Dedifferentiated amniotic fluid mesenchymal stem cell (primary cell): ENCODE measurements around the gene MRAS.
A peak's percentile ranks its signal among the peaks of the same experiment; 100 is the strongest.

Experiments
- DNase-seq: peaks from one replicate; pipeline ENCODE4 v3.0.0-alpha.2; 2016; ENCODE audit errors: extremely low spot score

MRAS gene

GRCh38 chr3:138340511-138340910, 7.9 kb upstream of the MRAS start:
- DNase-seq: no peak

DNA sequence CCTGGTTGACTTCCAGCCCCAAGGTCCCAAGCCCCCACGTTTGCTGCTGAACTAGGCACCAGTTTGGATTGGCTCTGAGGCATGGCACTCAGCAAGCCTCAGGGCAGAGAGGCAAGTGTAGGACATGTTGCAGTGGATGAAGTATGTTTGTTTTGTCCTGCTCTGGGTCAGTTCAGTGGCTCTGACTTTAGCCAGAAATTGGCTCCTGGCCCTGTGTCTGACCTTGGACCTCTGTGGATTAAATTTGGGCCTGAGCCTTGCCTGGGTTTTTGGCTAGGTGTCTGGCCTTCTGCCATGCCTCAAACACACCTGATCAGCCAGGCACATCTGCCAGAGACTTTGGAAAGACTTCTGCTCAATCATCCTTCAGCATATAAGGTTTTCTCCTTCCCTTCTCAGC, 3.6 kb upstream of the MRAS start:
- no peak for DNase-seq

DNA sequence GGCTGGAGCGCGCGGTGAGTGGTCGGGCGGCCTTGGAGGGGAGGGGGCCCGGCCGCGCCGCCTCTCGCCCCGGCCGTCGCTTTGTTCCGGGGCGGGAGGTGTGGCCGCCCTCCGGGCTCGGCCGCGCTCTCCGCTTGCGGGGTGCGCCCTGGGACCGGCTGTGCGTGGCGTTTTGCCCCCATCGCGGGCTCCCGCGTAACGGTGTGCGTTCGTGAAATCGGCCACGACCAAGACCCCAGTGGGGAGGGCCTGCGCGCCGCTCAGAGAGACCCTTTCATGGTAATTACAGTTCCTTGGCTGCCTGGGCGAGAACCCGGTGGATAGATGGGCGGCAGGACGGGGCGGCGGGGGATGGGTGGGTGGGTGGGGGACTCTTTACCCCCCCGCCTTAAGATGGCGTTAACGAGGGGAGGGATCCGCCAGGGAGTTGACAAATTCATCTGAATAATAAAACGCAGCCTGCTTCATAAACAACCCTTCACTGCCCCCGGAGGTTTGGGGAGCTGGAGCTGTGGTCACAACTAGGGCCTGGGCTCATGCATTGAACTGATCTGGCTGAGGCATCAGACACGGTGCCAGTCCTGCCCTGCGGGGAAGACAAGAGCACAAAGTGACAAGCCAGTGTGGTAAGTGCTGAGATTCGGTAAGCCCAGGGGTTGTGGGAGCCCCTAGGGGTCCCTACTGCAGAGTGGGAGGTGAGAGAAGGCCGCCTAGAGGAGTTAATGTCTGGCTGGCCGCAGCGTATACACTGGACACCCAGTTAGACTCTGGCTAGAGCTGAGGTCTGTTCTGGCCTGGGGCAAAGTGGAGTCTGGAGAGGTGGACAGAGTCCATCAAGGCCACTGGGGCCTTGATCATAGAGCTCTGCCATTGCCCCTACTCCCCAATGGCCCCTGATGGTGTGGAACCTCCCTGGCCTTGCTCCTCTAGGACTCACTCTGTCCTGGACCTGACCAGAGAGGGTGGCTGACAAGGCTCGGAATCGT, 668 bp downstream of the MRAS start:
- no peak for DNase-seq

DNA sequence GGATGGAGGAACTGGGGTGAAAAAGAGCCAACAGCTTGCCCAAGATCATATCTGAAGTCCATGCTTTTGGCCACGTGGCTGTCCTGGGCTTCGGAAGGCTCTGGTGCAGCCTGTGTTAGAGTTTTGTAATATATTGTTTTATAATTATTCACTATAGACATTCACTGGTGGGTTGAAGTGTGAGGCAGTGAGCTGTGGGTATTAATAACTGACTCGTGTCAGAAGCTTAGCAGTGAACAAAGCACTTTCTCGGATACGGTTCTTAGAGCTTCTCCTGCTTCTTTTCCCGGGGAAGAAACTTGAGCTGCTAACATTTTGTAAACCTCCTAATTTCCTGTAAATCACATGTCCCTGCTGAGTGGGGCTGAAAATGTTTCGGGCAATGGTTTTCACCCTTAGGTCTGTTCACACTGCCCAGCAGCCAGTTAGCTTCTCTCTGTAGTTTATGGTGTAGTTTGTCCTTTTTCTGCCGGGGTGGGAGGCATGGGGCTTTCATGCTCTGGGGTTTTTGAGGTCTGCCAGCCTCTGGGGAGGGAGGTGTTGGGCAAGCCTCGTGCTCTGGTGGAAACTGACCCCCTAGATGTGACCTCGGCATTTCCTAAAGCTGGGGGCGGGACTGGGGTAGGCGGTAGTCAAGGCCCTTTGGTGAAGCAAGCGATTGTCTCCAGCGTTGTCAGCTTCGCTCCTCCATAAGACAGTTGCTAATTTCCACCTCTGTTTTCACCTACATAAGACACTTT, 1.7 kb downstream of the MRAS start:
- DNase-seq: peak; percentile 25

GRCh38 chr3:138351151-138351550, 2.8 kb downstream of the MRAS start:
- no peak for DNase-seq

DNA sequence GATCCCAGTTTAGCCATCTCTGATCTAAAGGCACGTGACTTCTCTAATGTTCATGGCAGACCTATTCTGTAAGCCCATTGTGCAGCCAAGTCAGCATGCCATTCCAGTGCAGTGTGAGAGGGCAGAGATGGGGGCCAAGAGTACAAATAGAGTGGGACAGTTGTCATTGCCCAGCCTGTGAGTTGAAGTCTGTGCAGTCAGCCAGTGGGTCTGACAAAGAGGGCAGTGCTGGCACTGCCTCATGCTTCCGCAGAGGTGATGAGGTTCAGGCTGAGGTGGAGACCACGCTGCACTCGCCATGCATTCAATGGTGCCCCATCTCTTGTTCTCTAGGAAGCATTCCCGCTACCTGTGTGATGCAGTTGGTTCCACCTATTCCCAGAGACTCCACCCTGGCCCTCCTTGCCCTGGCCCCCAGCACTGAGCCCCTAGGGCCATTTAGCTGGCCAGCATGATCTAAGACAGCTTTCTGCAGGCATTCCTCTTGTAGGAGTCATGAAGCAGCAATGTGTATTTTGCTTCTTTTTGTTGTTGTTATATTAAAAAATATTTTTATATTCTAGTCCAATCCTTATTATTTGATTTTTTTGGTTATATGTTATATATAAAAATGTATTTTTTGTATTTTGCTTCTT, 3.7 kb downstream of the MRAS start:
- DNase-seq: no peak

- DNase-seq: no peak
Observed at GRCh38 chr3:138354376-138354775, 6.0 kb downstream of the MRAS start.

DNA sequence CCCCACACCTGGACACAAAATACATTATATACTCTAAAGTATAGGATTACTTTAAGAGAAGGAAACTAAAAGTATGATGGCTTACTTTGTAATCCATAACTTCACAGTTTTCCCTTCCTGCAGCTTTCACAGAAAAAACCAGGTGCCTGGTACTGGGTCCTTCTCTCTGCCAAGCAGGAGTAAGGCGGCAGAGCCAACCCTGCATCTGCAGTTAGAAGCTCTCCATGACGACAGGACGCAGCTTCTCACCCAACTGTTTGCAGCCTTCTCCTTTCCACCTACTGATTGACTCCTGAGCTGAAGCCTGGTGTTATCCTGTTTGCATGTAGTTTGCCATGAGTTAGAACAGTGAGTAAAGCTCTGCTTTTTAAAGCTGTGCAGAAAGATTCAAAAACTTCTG, 6.7 kb downstream of the MRAS start:
- no peak for DNase-seq

DNA sequence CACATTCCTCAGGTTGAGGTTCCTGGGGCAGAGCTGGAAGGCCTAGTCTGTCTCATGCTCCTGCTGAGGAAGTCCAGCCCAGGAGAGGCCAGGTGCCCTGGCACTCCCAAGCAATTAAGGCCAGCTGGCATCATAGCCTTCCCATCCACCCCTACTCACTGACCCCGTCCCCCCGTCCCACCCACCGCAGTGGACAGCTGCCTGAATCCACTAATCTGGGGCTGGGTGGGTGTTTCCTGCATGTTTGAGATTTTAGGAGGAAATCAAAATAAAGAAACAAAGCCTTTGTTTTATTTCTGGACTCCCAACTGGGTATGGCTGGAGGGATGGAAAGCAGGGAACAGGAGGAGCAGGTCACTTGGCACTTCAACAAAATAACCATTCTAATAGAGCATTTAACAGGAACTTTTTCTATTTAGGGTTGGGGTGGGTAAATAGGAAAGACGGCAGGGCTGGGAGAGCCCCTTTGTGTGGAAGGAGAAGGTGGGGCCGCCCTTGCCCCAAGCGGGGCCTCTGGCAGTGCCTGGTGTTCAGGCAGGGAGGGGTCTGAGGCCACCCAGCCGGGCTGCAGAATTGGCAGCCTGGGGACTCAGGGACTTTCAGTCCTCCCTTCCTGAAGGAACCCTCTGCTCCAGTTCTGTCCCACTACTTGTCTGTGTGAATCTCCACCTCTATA, 8.5 kb downstream of the MRAS start:
- no peak for DNase-seq

- no peak for DNase-seq
Observed at GRCh38 chr3:138359148-138359918, 11.0 kb downstream of the MRAS start.

DNA sequence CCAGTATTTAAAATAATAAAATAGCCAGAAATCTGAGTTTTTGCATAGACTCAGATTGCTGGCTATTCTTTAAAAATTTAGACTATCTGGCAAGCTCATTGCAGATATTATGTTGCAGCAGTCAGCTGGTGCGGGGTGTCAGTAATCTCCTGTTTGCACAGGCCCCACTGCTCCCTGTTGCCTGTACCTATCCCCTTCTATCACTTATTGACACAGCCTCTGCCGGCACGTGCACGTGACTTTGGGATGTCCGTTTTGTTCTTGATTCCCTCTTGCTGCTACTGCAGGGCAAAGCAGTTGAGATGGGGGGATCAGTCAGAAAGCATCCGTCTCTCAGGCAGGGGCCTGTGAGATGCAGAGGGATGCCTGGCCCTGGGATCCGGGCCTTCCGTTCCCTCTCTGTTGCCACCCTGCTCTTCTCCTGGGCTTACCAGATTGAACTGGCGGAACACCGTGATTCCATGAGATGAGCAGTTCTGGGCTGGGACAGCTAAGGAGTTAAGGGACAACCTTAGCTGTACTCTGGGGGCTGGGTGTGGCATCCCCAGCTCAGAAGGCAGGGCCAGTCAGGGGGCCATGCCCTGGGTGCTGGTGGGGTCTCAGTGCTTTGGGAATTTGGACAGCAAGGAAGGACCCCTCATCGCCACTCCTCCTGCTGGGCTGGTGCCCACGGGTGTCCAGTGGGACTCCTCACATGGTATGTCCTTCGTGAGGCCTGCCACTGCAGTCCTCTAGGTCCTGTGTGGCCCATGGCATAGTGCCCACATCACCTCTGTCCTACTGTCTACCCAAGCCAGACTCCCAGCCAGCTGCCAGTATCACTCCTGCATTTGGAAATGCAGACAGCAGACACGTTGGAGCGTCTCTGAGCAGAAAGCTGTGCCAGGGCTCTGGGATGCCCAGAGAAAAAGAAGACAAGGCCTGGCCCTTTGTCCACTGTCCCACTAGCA, 11.8 kb downstream of the MRAS start:
- no peak for DNase-seq

GRCh38 chr3:138360869-138361525, 12.6 kb downstream of the MRAS start:
- DNase-seq: no peak

- DNase-seq: no peak
Observed at GRCh38 chr3:138361561-138361971, 13.2 kb downstream of the MRAS start.

GRCh38 chr3:138362538-138362937, 14.2 kb downstream of the MRAS start:
- no peak for DNase-seq

DNA sequence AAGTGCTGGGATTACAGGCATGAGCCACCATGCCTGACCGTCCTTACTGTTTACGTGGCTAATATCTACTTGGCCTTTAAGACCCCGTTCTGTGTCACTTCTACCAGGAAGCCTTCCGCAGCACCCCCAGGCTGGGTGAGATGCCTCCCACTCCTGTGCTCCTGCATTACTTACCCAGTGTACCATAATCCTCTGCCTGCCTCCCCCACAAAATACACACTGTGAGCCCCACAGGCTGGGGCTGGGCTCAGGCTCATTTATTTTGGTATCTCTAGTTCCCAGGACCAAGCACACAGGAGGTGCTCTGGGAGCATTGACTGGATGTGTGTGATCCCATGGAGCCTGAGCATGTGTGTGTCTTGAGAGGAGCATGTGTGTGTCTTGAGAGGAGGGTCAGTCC, 14.9 kb downstream of the MRAS start:
- DNase-seq: no peak

DNA sequence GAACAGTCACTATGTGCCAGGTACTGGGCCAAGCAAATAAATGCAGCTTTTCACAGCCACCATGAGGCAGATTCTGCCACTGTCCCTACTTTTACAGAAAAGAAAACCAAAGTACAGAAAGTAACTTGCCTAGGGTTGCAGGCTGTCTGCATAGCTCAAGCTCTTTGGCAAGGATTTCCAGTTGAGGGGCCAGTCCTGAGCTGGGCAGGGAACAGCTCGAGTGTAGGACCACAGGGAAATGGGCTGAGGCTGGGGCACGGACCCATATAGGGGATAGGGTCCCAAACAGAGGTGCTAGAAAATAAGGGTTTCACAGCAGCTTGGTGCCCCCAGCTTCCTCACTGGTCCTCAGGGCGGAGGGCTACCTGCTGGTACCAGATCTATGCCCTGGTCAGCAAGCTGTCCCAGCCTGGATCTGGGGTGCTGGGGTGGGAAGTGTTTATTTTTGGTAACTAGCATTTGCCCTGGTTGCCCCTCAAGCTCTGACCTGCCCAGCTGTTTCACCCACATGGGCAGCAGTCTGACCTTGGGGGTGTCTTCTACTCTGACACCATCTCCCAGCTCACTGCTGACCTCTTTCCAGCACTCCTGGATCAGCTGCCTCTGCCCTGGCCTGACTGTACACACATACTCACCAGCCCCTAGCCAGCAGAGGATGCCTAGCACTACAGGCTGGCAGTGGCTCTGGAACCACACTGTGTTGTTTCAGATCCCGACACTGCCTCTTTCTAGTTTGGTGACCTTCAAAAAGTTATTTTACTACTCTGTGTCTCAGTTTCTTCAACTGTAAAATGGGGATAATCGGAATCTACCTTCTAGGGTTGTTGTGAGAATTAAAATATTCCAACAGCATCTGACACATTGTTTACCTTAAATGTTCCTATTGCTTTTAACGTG, 16.2 kb downstream of the MRAS start:
- no peak for DNase-seq

DNA sequence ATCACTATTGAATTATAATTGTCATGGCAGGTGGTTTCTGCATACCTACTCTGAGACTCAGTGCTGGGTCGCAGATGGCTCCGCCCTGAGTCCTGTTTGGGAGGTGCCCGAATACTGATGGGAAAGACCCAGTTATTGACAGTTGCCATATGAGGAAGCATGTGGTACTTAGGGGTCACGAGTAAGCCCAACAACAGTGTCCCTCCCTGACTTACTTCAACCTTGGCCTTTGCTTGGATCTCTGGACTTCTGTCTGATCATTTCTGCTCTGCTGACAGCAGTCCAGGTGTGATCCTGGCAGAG, 16.8 kb downstream of the MRAS start:
- no peak for DNase-seq

- DNase-seq: no peak
Observed at GRCh38 chr3:138366006-138366759, 17.8 kb downstream of the MRAS start.
